HEK293T (cell line): ENCODE measurements around the gene RANBP2.

Experiments used
- CTCF ChIA-PET: fragments of 350-600 bp; formaldehyde crosslinking; extraction: SDS; loops from one replicate; lab custom pipeline; 2021; ENCODE audit warnings: antibody characterized with exemption, inconsistent platforms; lab: Yijun Ruan, JAX
- POLR2A ChIA-PET: fragments of 350-600 bp; formaldehyde crosslinking; extraction: SDS; loops from one replicate; lab custom pipeline; 2020; ENCODE audit warnings: antibody characterized with exemption, inconsistent platforms; lab: Yijun Ruan, JAX
- DNase-seq: peaks from one replicate; pipeline ENCODE4 v3.0.0; 2012; ENCODE audit warnings: mixed read lengths; ENCODE audit errors: extremely low spot score
- ARNT ChIP-seq: fragments of 450-650 bp; IDR thresholded peaks from 2 replicates; pipeline ENCODE4 v1.6.1; 2017; ENCODE audit warnings: mild to moderate bottlenecking
- BHLHE40 ChIP-seq: fragments of 450-650 bp; IDR thresholded peaks from 2 replicates; pipeline ENCODE4 v1.6.1; 2016; ENCODE audit warnings: mild to moderate bottlenecking, moderate library complexity, borderline replicate concordance
- CTBP1 ChIP-seq: fragments of 450-650 bp; IDR thresholded peaks from 2 replicates; pipeline ENCODE4 v1.6.1; 2016; ENCODE audit warnings: borderline replicate concordance
- ELF4 ChIP-seq: fragments of 450-650 bp; IDR thresholded peaks from 2 replicates; pipeline ENCODE4 v1.6.1; 2017; ENCODE audit warnings: antibody characterized with exemption
- FOXA1 ChIP-seq: fragments of 450-650 bp; IDR thresholded peaks from 2 replicates; pipeline ENCODE4 v1.6.1; 2016; ENCODE audit warnings: mild to moderate bottlenecking
- FOXK2 ChIP-seq: fragments of 450-650 bp; IDR thresholded peaks from 2 replicates; pipeline ENCODE4 v1.6.1; 2016; ENCODE audit warnings: mild to moderate bottlenecking
- FOXM1 ChIP-seq: fragments of 450-650 bp; IDR thresholded peaks from 2 replicates; pipeline ENCODE4 v1.6.1; 2017; ENCODE audit warnings: mild to moderate bottlenecking, borderline replicate concordance
- HDGF ChIP-seq: fragments of 450-650 bp; IDR thresholded peaks from 2 replicates; pipeline ENCODE4 v1.6.1; 2017; ENCODE audit warnings: antibody characterized with exemption, borderline replicate concordance
- L3MBTL2 ChIP-seq: fragments of 450-650 bp; conservative IDR thresholded peaks from 2 replicates; pipeline ENCODE4 v1.6.1; 2016; ENCODE audit warnings: mild to moderate bottlenecking
- LEF1 ChIP-seq: fragments of 450-650 bp; IDR thresholded peaks from 2 replicates; pipeline ENCODE4 v1.6.1; 2017; ENCODE audit warnings: mild to moderate bottlenecking, borderline replicate concordance
- NFRKB ChIP-seq: fragments of 450-650 bp; IDR thresholded peaks from 2 replicates; pipeline ENCODE4 v1.6.1; 2016; ENCODE audit warnings: mild to moderate bottlenecking, moderate library complexity
- SP1 ChIP-seq: fragments of 450-650 bp; IDR thresholded peaks from 2 replicates; pipeline ENCODE4 v1.6.1; 2017
- SUZ12 ChIP-seq: fragments of 450-650 bp; IDR thresholded peaks from 2 replicates; pipeline ENCODE4 v1.6.1; 2016; ENCODE audit warnings: mild to moderate bottlenecking
- TARDBP ChIP-seq: fragments of 450-650 bp; IDR thresholded peaks from 2 replicates; pipeline ENCODE4 v1.6.1; 2016
- ZNF384 ChIP-seq: fragments of 450-650 bp; IDR thresholded peaks from 2 replicates; pipeline ENCODE4 v1.6.1; 2016
- TF ChIP-seq, protein P1 (sequence below): fragments of 450-650 bp; IDR thresholded peaks from 2 replicates; pipeline ENCODE4 v1.6.1; 2016

RANBP2 gene

DNA sequence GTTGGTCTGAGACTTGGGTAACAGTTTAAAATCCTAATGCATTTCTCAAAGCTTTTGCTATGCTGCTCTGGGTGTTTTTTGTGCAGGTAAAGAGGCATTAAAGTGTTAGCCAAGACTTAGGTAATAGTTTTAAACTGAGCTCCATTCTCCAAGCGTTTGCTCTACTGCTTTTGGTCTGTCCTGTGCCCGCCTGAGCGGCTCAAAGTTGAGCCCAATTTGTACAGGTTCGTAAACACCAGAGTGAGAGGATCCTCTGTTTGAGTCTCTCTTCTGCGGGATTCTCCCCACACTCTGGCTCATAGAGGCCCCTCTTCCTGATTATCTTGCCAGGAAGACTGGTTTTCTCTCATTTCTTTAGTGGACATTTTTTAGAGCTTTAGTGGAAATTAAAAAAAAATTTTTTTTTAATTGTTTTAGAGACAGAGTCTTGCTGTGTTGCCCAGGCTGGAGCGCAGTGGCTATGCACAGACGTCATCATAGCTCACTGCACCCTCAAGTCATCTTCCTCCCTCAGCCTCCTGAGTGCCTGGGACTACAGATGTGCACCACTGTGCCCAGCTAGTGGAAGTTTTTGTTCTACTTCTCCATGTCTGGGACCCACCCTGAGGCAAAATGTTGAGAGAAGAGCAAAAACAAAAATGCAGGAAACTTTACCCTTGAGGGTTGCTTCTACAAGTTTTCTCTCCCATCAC is 83.9 kb downstream of the RANBP2 start:
- ChIA-PET POLR2A (interaction anchor here (1.0 kb wide), 1 partner anchor 84 kb away, joined by 3 read pairs; the partner anchor contains the start of gene RANBP2), CTCF (interaction anchor here (0.6 kb wide), 1 partner anchor 20 kb away, joined by 3 read pairs; no protein-coding TSS in a partner anchor)
- TF ChIP-seq ARNT (no peak), FOXA1 (no peak), FOXM1 (no peak), SP1 (no peak), SUZ12 (no peak), CTBP1 (no peak), NFRKB (no peak), FOXK2 (no peak), BHLHE40 (no peak), L3MBTL2 (no peak), TARDBP (no peak), HDGF (no peak), ZNF384 (no peak), ELF4 (no peak), LEF1 (no peak)
- TF ChIP-seq, protein P1, sequence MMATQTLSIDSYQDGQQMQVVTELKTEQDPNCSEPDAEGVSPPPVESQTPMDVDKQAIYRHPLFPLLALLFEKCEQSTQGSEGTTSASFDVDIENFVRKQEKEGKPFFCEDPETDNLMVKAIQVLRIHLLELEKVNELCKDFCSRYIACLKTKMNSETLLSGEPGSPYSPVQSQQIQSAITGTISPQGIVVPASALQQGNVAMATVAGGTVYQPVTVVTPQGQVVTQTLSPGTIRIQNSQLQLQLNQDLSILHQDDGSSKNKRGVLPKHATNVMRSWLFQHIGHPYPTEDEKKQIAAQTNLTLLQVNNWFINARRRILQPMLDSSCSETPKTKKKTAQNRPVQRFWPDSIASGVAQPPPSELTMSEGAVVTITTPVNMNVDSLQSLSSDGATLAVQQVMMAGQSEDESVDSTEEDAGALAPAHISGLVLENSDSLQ = no peak
- no peak for DNase-seq

DNA sequence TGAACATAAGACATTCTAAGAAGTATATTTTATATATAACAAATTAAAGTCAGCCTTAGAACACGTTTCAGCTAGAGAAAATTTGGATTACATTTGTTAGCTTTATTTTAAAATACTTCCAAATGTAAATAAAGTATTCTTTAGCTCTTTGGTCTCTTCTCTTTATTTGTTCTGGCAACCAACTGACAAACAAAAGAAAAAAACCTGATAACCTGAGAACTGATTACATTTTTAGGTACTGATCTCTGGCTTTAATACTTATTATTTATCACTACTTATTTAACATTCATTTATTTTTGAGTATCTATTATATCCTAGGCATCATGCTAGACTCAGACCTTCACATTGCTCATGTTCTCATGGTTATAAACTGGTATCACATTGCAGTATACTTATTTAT is 85.8 kb downstream of the RANBP2 start:
- ChIA-PET CTCF (interaction anchor here (0.6 kb wide), 1 partner anchor 48 kb away, joined by 3 read pairs; no protein-coding TSS in a partner anchor), POLR2A (no interaction called here)
- no peak for DNase-seq
- no peak for TF ChIP-seq FOXA1
- no peak for TF ChIP-seq SP1
- no peak for TF ChIP-seq SUZ12
- no peak for TF ChIP-seq FOXM1
- no peak for TF ChIP-seq ARNT
- no peak for TF ChIP-seq TARDBP
- TF ChIP-seq, protein P1 = no peak
- TF ChIP-seq ZNF384 = no peak
- no peak for TF ChIP-seq NFRKB
- no peak for TF ChIP-seq HDGF
- no peak for TF ChIP-seq BHLHE40
- no peak for TF ChIP-seq LEF1
- TF ChIP-seq ELF4 = no peak
- no peak for TF ChIP-seq CTBP1
- no peak for TF ChIP-seq FOXK2
- no peak for TF ChIP-seq L3MBTL2

GRCh38 chr2:108805782-108806181 is 86.5 kb downstream of the RANBP2 start:
- ChIA-PET CTCF (no interaction called here), POLR2A (no interaction called here)
- no peak for DNase-seq
- TF ChIP-seq FOXK2 (no peak), SUZ12 (no peak)

GRCh38 chr2:108806371-108807113 is 87.3 kb downstream of the RANBP2 start:
- ChIA-PET CTCF (no interaction called here), POLR2A (no interaction called here)
- TF ChIP-seq ZNF384 (no peak), CTBP1 (no peak), FOXK2 (no peak), FOXA1 (no peak), LEF1 (no peak), TARDBP (no peak), NFRKB (no peak), SP1 (no peak), ELF4 (no peak)
- TF ChIP-seq, protein P1 = no peak
- no peak for DNase-seq

DNA sequence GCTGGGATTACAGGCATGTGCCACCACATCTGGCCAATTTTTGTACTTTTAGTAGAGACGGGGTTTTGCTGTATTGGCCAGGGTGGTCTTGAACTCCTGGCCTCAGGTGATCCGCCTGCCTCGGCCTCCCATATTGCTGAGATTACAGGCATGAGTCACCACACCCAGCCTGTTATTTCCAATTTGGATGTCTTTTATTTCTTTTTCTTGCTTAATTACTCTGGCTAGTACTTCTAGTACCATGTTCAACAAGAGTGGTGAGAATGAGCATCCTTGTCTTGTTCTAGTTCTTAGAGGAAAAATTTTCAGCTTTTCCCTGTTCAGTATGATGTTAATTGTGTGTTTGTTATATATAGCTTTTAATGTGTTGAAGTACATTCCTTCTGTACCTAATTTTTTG is 90.7 kb downstream of the RANBP2 start:
- ChIA-PET CTCF (no interaction called here), POLR2A (no interaction called here)
- TF ChIP-seq SUZ12 = no peak
- no peak for TF ChIP-seq HDGF
- no peak for DNase-seq
